Psoas muscle (tissue), 8 donors: ENCODE measurements around the gene ZFP30. TPM values are rescaled to one million over a fixed set of nuclear protein-coding genes. Genes with fewer than 3 reads are reported as not detected.

Experiments used
- ATAC-seq, 4 donors: fragments of 200-7000 bp; cut with Tn5 transposase; one replicate each; pipeline ENCODE4 v1.9.1; 2020; ENCODE audit warnings: moderate library complexity in 3 of 4, mild to moderate bottlenecking in 2 of 4
- DNase-seq, 2 donors: peaks; one replicate each; pipeline ENCODE4 v3.0.0-alpha.2; 2020
- H3K27ac ChIP-seq: fragments of 200-600 bp; one replicate; pipeline ENCODE4 v1.8.0; 2022
- H3K27me3 ChIP-seq, 3 donors: fragments of 200-600 bp in 1 of 3; one replicate each; pipeline versions ENCODE4 v1.6.1 to v1.8.0; 2013 to 2022; ENCODE audit warnings: low read length in 2 of 3, mild to moderate bottlenecking in 2 of 3, moderate library complexity in 1 of 3; ENCODE audit not compliant: insufficient read depth in 3 of 3
- H3K36me3 ChIP-seq, 2 donors: fragments of 200-600 bp in 1 of 2; one replicate each; pipeline versions ENCODE4 v1.6.1 to v1.8.0; 2013 to 2022; ENCODE audit warnings: low read depth in 1 of 2, mild to moderate bottlenecking in 1 of 2, moderate library complexity in 1 of 2; ENCODE audit not compliant: insufficient read depth in 1 of 2
- H3K4me1 ChIP-seq: fragments of 200-600 bp; one replicate; pipeline ENCODE4 v1.8.0; 2022
- H3K4me3 ChIP-seq: fragments of 200-600 bp; one replicate; pipeline ENCODE4 v1.8.0; 2022; ENCODE audit warnings: mild to moderate bottlenecking
- H3K9me3 ChIP-seq: fragments of 200-600 bp; one replicate; pipeline ENCODE4 v1.8.0; 2022
- WGBS, 3 donors: extraction: QIAGEN DNeasy Blood & Tissue Kit; methylation state at CpG; one replicate each; pipeline versions ENCODE4 v1.1.6 to v1.1.7; 2013; 5-methylcytosine and 5-hydroxymethylcytosine counted together
- intact Hi-C, 2 donors: fragments of 100-400 bp; cut with DNase I; formaldehyde crosslinking; loops; one replicate each; pipeline versions ENCODE4 v1.11.0 to v1.14.2; 2022
- polyA plus RNA-seq, 3 donors: library from polyadenylated mRNA; stranded (reverse); fragments of 200-250 nt; gene quantifications; one replicate each; pipeline ENCODE4 v1.2.3, GENCODE V29; 2013
- total RNA-seq, 4 donors: library from RNA; stranded (reverse); fragmentation: NEBNext Ultra II Directional in 2 of 4; extraction: Animal tissue kit (Norgen Biotek cat#: 25700) in 2 of 4; gene quantifications; one replicate each; pipeline versions ENCODE4 v1.2.1 to v1.2.4, GENCODE V29; 2021 to 2023
- TF ChIP-seq, protein P1 (sequence below): fragments of 200-600 bp; IDR thresholded peaks from one replicate; pipeline ENCODE4 v1.8.0; 2022; ENCODE audit warnings: antibody characterized with exemption
- donor health status: healthy with polysubstance abuse.
- donor health status: DM: no; HTN: no; CAD: no; lungs with moderate emphysema.
- donor health status: Bipolar disorder and iron deficiency.
- donor health status: healthy.
- donor health status: DM: yes; HTN: yes; CAD: no.
- donor health status: DM: no; HTN: no; CAD: no.
- donor health status: DM: no; HTN: no; CAD: no.
- donor health status: DM: yes; HTN: yes; CAD: no.

The ZFP30 gene
- total and polyA plus RNA-seq, 7 donors = 1.0 to 6.8 (median 4.7) TPM

DNA sequence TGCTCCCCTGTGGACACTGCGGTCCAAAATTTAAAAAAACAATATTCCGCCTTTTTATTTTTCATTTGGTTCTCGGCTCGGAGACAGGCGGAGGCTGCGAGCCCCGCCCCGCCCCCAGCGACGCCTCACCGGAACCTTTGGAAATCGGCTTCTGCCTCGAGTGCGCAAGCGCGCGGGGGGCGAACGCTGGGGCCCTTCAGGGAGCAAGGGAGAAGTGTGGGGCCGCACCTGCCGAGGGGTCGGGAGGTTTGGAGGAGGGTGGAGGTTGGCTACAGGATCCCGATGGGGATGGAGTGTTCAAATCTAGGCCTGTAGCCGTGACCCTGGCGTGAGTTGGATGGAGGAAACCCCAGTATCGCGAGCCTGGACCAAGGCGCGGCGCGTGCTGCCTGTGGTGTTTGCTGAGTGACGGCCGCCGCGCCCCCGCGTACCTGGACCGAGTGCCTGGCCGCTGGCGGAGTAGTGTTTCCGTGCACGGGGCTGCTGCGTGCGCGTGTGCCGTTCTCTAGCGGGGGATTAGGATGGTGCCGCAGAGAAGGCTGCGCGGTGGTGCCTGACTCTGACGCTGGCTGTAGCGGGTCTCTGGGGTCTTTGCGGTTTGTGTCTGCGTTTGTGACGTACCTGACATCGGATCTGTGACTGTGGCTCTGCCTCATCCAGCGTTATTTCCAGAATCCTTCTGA lies 565 bp upstream of the ZFP30 start:
- Histone ChIP-seq H3K9me3 (no peaks in the 10 kb centered on the region), H3K36me3 (no peaks in the 10 kb centered on the region), H3K27ac (peak overlapping the region; percentile 90), H3K4me1 (peaks cover 15% of the 10 kb centered on the region), H3K27me3 (no peaks in the 10 kb centered on the region), H3K4me3 (peak overlapping the region; percentile 75)
- intact Hi-C loops = loop anchor here (5.0 to 10.0 kb wide), 4 partner anchors 36 to 189 kb away; partner anchors contain the start of genes ZNF540 (in 2 of the 2), ZNF571 (in 2 of the 2), ZNF569 (in 1 of the 2) and ZNF570 (in 1 of the 2)
- TF ChIP-seq, protein P1, sequence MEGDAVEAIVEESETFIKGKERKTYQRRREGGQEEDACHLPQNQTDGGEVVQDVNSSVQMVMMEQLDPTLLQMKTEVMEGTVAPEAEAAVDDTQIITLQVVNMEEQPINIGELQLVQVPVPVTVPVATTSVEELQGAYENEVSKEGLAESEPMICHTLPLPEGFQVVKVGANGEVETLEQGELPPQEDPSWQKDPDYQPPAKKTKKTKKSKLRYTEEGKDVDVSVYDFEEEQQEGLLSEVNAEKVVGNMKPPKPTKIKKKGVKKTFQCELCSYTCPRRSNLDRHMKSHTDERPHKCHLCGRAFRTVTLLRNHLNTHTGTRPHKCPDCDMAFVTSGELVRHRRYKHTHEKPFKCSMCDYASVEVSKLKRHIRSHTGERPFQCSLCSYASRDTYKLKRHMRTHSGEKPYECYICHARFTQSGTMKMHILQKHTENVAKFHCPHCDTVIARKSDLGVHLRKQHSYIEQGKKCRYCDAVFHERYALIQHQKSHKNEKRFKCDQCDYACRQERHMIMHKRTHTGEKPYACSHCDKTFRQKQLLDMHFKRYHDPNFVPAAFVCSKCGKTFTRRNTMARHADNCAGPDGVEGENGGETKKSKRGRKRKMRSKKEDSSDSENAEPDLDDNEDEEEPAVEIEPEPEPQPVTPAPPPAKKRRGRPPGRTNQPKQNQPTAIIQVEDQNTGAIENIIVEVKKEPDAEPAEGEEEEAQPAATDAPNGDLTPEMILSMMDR = no peak
- DNase-seq (peak; percentile 87 to 92), ATAC-seq (peak; percentile 88 to 93 (median 90))
- 0% methylated on average over 51 to 57 of the region's 57 CpGs for WGBS, 3 donors

DNA sequence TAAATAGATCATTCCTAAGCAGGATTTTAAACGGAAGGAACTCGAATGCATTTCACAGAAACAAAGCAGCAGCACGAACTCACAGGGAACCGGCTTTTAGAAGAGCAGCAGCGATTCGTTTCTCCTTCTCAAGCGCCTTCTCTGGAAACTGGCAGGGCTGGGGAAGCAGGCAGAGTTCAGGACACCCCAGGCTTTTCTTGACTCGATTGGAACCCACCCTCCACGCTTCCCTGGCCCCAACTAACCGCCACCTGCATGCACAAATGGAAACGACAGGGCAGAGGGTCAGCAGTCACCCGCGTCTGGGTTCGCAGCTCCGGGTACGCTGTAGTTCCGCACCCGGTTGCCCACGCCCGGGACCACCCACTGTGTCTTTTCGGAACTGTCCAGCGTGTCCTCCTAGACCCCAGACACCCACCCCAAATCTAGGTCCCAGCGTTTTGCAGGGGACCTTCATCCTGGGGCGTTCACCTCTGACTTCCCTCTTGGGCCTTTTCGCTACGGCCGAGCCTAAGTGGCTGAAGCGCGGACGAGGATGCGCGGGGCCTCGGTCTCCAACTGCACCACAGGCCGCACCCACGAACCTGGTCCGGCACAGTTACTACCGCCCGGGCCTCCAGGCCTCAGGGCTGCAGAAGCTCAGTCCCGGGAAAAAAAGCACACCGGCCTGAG lies 500 bp downstream of the ZFP30 start:
- ATAC-seq (peak; percentile 43 to 53 (median 48)), DNase-seq (peak; percentile 18 to 53)
- H3K36me3 ChIP-seq = peaks cover 0 to under 1% of the 10 kb centered on the region in 2 donors
- H3K27ac ChIP-seq = peak overlapping the region; percentile 90
- 0 to 1% (median 0%) methylated on average over 39 to 40 of the region's 40 CpGs for WGBS, 3 donors
- TF ChIP-seq, protein P1 = no peak
- H3K9me3 ChIP-seq = no peaks in the 10 kb centered on the region
- H3K27me3 ChIP-seq = no peaks in the 10 kb centered on the region
- intact Hi-C loops = loop anchor here (5.0 to 10.0 kb wide), 4 partner anchors 38 to 187 kb away; partner anchors contain the start of genes ZNF540 (in 2 of the 2), ZNF571 (in 2 of the 2), ZNF569 (in 1 of the 2) and ZNF570 (in 1 of the 2)
- H3K4me3 ChIP-seq = peak overlapping the region; percentile 75
- H3K4me1 ChIP-seq = peaks cover 15% of the 10 kb centered on the region

DNA sequence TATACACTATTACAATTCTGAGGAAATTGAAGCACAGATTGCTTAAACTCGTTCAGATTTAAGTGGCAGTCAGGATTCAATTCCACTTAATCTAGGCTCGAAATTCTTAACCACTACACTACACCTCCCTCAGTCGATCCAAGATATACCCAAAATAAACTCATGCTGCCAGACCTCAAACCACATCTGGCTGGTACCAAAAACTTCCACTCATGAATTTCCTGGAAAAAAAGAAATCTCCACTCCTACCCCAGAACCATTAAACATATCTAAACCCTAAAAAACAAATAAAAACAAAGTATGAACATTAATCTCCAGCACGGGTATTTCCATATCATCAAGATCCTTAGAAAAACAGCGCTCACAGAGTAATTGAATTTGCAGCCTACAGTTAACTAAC lies 1.1 kb downstream of the ZFP30 start:
- H3K27ac ChIP-seq = peak overlapping the region; percentile 90
- WGBS, 3 donors = 4 to 5% (median 4%) methylated on average over 5 of the region's 5 CpGs
- intact Hi-C loops = loop anchor here in 1 of 2 donors (10.0 kb wide), 1 partner anchor 59 kb away; the partner anchor contains the start of genes ZNF540 and ZNF571
- peaks cover 0 to 7% of the 10 kb centered on the region in 2 donors for H3K36me3 ChIP-seq
- H3K4me1 ChIP-seq = peaks cover 15% of the 10 kb centered on the region
- no peak for ATAC-seq
- no peaks in the 10 kb centered on the region for H3K27me3 ChIP-seq
- peak overlapping the region; percentile 75 for H3K4me3 ChIP-seq
- TF ChIP-seq, protein P1 = no peak
- H3K9me3 ChIP-seq = no peaks in the 10 kb centered on the region
- DNase-seq = no peak

DNA sequence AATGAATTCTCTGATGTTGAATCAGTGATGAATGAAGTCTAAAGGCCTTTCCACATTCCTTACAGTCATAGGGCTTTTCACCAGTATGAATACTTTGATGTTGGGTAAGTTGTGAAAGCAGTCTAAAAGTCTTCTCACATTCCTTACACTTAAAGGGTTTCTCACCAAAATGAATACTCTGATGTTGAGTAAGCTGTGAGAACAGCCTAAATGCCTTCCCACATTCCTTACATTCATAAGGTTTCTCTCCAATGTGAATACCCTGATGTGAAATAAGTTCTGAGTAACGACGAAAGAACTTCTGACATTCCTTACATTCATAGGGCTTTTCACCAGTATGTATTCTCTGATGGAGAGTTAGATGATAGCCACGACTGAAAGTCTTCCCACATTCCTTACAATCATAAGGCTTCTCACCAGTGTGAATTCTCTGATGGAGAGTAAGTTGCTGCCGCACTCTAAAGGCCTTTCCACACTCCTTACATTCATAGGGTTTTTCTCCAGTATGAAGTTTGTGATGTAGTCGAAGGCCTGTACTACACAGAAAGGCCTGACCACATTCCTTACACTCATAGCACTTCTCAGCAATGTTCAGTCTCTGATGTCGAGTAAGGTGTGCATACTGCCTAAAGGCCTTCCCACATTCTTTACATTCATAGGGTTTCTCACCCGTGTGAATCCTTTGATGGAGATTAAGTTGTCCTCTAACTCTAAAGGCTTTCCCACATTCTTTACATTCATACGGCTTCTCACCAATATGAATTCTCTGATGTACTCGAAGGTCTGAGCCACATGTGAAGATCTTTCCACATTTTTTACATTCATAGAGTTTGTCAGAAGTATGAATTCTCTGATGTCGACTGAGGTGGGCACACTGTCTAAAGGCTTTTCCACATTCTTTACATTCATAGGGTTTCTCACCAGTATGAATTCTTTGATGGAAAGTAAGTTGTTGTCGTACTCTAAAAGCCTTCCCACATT lies 19.9 kb downstream of the ZFP30 start:
- Histone ChIP-seq H3K4me3 (no peak overlapping the region), H3K9me3 (peaks cover 94% of the 10 kb centered on the region), H3K27ac (no peak overlapping the region), H3K36me3 (peaks cover 19 to 53% of the 10 kb centered on the region in 2 donors), H3K27me3 (no peaks in the 10 kb centered on the region), H3K4me1 (no peaks in the 10 kb centered on the region)
- DNase-seq (no peak), ATAC-seq (no peak)
- TF ChIP-seq, protein P1 = no peak
- 94 to 95% (median 95%) methylated on average over 11 of the region's 11 CpGs for WGBS, 3 donors
- intact Hi-C loops = no loop called here
